GM12801 (cell line): ENCODE results near the gene PRR23E.

ENCODE experiments used
- TF ChIP-seq, protein P1 (sequence below): IDR thresholded peaks from one replicate; pipeline ENCODE4 v1.5.1; 2011; ENCODE audit warnings: control low read depth; ENCODE audit not compliant: insufficient read length; ENCODE audit errors: extremely low read depth

The PRR23E gene

DNA sequence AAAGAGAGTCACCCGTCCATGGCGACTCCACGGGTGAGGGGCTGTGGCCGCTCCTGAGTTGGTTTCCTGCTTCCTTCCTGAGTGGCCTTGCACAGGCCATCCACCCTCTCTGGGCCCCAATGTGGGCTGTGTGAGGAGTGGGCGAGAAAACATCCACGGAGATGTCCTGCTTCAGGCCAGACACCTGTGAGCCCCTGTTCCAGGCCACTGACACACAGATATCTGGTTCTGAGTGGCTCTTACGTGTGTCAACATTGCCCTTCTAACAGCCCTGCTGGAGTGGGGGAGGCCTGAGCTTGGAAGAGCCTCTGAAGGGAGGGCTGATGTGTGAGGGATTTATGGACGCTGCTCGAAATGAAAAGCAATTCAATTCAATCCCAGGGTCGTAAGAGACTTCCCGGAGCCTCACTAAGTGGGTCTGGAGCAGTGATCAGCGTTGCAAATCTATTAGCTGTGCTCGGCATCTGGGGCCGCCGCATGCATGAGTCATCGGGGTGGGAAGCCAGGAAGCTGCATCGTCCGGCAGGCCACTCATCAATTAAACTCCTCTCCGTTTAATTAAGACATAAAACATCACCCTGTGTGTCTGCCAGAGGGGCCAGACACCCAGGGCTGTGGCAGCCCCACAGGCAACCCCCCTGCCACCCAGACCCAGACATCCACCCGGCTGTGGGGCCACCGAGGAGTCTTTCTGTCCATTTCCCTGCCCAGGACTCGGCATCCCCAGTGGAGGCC lies 20.0 kb upstream of the PRR23E start:
- TF ChIP-seq, protein P1, sequence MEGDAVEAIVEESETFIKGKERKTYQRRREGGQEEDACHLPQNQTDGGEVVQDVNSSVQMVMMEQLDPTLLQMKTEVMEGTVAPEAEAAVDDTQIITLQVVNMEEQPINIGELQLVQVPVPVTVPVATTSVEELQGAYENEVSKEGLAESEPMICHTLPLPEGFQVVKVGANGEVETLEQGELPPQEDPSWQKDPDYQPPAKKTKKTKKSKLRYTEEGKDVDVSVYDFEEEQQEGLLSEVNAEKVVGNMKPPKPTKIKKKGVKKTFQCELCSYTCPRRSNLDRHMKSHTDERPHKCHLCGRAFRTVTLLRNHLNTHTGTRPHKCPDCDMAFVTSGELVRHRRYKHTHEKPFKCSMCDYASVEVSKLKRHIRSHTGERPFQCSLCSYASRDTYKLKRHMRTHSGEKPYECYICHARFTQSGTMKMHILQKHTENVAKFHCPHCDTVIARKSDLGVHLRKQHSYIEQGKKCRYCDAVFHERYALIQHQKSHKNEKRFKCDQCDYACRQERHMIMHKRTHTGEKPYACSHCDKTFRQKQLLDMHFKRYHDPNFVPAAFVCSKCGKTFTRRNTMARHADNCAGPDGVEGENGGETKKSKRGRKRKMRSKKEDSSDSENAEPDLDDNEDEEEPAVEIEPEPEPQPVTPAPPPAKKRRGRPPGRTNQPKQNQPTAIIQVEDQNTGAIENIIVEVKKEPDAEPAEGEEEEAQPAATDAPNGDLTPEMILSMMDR, result no peak

DNA sequence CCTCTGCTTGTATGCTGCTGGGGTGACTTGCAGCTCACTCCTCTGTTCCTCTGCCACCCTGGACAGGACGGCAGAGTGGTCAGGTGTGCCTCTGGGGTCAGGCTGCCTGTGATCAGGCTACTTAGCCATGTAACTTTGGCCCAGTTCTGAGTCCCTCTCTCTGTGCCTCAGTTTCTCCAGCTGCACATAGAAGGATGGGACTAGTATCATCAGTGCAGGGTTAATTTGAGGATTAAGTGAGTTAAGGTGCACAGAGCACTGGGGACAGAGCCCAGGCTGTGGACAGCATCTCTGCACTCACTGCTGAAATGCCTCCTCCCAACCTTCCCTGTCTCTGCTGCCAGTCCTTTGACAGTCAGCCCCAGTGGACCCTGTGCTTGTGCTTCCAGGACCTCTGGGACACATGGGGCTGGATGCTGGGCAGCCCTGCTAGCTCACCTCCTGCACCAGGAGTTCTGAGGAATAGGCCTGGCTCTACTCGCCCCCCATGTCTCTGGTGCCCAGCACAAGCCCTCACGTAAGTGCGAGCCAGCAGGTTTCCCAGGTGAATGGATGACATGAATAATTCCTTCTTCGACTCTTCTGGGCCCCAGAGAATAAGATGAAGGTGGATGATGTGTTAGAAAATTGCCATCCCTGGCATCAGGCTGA lies 19.3 kb upstream of the PRR23E start:
- TF ChIP-seq, protein P1, result no peak

DNA sequence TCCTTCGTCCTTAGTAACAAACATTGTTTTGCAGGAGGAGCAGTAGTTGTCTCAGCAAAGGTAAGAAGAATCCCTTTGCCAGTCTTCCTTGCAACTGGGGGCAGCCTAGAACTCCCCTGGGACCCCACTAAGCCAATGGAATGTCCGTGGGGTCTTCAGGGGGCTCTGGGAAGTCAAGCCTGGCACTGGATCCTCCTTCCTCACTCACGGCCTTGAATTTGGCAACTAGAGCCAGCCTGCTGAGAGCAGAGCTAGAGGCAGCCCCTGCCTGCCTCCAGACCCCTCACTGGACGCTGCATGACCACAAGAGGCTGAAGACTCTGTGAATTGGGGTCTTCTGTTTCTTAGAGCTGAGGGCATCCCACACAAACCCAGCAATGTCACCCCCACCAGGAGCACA lies 18.6 kb upstream of the PRR23E start:
- TF ChIP-seq, protein P1, result no peak

DNA sequence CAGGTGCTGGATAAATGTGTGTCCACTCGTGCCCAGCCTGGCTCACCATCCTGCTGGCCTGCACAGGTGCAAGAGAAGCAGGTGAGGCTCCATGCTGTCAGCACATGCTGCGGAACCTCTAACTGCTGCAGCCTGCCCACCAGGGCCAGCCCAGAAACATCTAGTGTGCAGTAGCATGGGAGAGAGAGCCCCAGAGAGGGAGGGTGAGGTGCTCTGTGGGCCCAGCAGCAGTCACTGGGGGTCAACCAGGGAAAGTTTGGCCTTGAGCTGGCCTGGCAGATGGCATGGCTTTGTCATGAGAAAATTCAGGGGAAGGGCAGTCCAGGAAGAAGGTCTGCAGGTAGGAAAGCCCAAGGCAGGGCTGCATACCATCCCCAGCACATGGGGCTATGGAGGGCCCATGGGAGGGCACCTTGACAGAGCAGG lies 18.2 kb upstream of the PRR23E start:
- TF ChIP-seq, protein P1, result no peak

DNA sequence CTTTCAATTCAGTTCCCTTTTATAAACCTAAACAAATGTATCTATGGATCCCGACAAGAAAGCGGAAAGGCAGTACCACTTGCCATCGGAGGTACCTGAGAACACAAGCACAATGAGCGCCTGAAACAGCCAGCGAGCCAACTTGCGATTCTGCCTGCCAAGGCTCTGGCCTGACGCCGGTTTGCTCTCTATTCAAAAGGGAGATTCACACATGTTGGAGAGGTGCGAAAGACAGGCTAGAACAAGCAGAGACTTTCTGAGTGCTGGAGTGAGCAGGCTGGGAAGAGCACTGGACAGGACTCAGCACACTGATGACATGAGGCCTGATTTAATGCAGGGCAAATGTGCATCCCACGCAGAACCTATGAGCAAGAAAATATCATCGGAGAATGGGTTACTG lies 17.7 kb upstream of the PRR23E start:
- TF ChIP-seq, protein P1, result no peak

DNA sequence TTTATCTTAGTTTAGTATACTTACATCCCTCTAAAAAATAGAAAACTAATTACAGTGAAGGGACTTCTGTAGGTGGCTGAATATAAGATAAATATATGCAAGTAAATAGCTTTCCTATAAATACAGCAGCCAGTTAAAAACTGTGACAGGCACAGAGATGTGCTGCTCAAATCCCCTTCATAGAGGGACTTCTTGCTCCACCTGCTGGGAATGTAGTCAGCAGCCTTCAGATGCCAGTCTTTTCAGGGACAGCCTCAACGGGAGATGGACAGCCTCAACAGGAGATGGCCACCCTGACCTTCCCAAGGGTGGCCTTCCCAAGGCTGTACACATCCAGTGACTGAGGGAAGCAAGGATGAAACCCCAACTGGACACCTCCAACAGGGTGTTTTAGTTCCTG lies 15.7 kb upstream of the PRR23E start:
- TF ChIP-seq, protein P1, result no peak

DNA sequence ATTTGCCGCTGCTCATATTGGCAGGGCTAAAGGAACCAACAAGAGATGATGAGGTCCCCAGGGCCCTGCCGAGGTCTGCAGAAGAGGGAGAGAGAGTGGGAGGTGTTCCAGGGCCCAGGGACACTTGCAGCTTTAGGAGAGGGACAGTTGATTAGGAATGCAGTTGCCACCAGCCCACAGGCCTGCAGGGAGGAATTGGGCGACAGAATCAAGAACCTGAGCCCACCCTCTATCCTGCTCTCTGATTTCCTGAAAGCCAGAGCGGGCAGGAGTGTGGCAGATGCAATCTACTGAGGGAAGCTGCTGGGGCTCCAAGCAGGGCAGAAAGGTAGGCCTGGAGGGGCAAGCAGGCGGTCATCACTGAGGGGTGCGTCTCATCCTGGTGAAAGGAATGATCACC lies 12.1 kb upstream of the PRR23E start:
- TF ChIP-seq, protein P1, result no peak
